ENCODE results near the gene COL16A1. TPM values are rescaled to one million over a fixed set of nuclear protein-coding genes. Genes with fewer than 3 reads are reported as not detected.

The COL16A1 gene
- total RNA-seq, 4 donors from 2014 or later: 4.3 to 11.4 (median 5.3) TPM

DNA sequence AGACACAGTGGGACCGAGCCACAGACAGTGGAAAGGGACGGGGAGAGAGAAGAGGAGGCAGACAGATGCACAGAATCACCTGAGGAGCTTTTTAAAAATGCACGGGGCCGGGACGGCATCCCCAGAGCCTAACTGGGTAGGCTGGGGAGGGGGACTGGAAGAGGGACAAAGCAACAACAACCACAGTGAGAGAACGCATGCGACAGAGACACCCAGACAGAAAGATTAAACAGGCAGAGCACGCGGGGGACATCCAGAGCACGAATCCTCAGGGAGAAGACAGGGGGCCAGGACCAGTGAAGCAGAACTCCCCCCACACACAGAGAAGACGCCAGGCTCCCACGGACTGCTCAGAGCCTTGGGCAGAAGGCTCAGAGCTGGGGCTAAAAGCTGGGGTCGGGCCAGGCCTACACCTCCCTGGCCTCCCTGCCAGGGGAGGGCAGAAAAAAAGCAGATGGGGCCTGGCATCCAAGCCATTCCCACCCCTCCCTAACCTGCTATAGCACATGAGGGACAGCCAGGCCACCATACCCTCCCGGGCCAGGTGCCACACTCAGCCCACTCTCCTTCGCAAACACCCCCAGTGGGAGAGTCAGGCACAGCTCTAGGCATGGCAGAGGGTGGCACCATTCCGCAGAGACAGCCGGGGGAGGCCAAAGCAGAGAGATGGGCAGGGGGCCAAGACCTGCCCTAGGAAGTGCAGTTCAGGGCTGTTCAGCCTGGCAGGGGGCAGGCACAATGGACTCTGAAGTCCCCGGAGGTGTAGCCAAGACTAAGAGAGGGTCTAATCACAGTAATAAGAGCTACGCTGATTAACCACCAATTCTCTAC, 29.8 kb upstream of the COL16A1 start:
- DNase-seq (no peak), ATAC-seq (no peak)
- in situ Hi-C loops (cut with MboI; ENCODE audit: low sequenced_read_pairs in 4 of 4): no loop called here
- H3K4me3 ChIP-seq: no peak overlapping the region
- intact Hi-C loops (cut with DNase I; ENCODE audit: low total_unique reads): no loop called here
- H3K9me3 ChIP-seq: no peaks in the 10 kb centered on the region
- H3K27me3 ChIP-seq: no peaks in the 10 kb centered on the region
- H3K4me1 ChIP-seq: no peaks in the 10 kb centered on the region
- H3K27ac ChIP-seq: no peak overlapping the region
- TF ChIP-seq POLR2A (IDR thresholded peaks at IDR 0.05): no peak
- TF ChIP-seq, protein P1, sequence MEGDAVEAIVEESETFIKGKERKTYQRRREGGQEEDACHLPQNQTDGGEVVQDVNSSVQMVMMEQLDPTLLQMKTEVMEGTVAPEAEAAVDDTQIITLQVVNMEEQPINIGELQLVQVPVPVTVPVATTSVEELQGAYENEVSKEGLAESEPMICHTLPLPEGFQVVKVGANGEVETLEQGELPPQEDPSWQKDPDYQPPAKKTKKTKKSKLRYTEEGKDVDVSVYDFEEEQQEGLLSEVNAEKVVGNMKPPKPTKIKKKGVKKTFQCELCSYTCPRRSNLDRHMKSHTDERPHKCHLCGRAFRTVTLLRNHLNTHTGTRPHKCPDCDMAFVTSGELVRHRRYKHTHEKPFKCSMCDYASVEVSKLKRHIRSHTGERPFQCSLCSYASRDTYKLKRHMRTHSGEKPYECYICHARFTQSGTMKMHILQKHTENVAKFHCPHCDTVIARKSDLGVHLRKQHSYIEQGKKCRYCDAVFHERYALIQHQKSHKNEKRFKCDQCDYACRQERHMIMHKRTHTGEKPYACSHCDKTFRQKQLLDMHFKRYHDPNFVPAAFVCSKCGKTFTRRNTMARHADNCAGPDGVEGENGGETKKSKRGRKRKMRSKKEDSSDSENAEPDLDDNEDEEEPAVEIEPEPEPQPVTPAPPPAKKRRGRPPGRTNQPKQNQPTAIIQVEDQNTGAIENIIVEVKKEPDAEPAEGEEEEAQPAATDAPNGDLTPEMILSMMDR (IDR thresholded peaks at IDR 0.05 in 4 of 5, conservative IDR thresholded peaks at IDR 0.05 in 1 of 5): no peak
- H3K36me3 ChIP-seq: no peaks in the 10 kb centered on the region

DNA sequence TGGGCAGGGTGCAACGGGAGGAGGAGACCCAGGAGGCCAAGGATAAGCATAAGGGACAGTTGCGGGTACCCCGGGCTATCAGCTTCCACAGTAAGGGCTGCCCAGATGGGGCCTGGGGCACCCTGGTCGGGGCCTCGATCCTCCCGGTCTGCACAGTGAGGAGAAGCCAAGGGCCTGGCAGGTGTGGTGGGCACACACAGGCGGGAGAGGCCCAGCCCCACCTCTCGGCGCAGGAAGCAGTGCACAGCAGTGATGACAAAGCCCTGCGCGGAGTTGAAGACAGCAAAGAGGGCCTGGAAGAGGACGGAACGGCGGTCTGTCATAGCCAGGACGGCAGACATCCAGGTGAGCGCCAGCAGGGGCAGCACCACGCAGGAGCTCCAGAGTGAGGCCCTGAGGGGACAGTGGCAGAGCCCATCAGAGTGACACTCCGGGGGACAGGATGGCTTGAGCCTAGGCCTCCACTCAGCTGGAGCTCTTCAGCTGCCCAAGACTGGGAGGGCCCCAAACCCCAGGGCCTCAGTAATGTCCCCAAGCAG, 29.0 kb upstream of the COL16A1 start:
- DNase-seq (no peak), ATAC-seq (no peak)
- intact Hi-C loops (cut with DNase I; ENCODE audit: low total_unique reads): no loop called here
- no peaks in the 10 kb centered on the region for H3K27me3 ChIP-seq
- TF ChIP-seq POLR2A (IDR thresholded peaks at IDR 0.05): no peak
- TF ChIP-seq, protein P1 (IDR thresholded peaks at IDR 0.05 in 4 of 5, conservative IDR thresholded peaks at IDR 0.05 in 1 of 5): no peak
- no peaks in the 10 kb centered on the region for H3K9me3 ChIP-seq
- in situ Hi-C loops (cut with MboI; ENCODE audit: low sequenced_read_pairs in 4 of 4): no loop called here
- H3K27ac ChIP-seq: no peak overlapping the region
- H3K4me1 ChIP-seq: no peaks in the 10 kb centered on the region
- no peak overlapping the region for H3K4me3 ChIP-seq
- no peaks in the 10 kb centered on the region for H3K36me3 ChIP-seq

DNA sequence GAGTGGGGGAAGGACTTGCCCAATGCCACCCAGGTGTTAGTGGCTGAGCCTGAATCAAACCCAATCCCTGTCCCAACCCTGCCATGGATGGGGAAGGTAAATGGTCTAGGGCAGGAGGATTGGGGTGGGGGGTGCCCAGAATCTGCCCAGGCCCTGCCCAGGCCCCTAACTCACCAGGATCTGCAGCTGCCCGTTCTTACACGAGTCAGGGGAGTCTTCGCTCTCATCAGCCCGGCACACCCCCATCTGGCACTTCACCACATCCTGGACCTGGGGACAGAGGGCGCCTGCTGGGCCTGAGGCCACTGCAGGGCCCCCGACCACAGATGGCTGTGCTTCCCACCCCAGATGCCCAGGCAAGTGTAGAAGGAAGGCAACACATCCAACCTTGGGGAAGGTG, 28.5 kb upstream of the COL16A1 start:
- Histone ChIP-seq H3K4me3 (no peak overlapping the region), H3K27me3 (no peaks in the 10 kb centered on the region), H3K36me3 (no peaks in the 10 kb centered on the region), H3K9me3 (no peaks in the 10 kb centered on the region), H3K4me1 (no peaks in the 10 kb centered on the region), H3K27ac (no peak overlapping the region)
- DNase-seq (no peak), ATAC-seq (no peak)
- in situ Hi-C loops (cut with MboI; ENCODE audit: low sequenced_read_pairs in 4 of 4) (no loop called here), intact Hi-C loops (cut with DNase I; ENCODE audit: low total_unique reads) (no loop called here)
- TF ChIP-seq, protein P1 (IDR thresholded peaks at IDR 0.05 in 4 of 5, conservative IDR thresholded peaks at IDR 0.05 in 1 of 5): no peak

DNA sequence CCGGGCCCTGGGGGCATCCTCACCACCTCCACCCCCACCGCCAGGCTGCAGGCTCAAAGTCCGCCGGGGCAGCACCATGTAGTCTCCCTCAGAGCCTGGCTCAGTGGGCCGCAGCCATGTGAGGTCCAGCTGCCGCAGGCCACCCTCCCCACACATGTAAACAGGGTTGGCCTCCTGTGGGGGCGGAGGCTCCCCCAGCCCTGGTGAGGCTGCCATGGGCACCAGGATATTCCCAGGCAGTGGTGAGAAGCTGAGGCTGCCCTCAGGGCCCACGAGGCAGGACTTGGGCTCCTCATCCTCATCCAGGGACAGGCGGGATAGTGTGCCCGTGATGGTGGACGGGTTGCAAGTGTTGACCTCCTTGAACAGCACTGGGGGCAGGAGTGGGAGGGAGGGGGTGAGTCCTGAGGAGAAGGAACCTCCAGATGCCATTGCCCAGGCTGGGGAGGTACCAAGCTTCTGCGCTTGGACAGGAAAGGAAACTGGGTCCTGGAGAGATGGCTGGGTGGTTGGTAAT, 27.3 kb upstream of the COL16A1 start:
- Histone ChIP-seq H3K4me3 (no peak overlapping the region), H3K27ac (no peak overlapping the region), H3K27me3 (no peaks in the 10 kb centered on the region), H3K4me1 (no peaks in the 10 kb centered on the region), H3K36me3 (no peaks in the 10 kb centered on the region), H3K9me3 (no peaks in the 10 kb centered on the region)
- ATAC-seq: no peak
- no peak for TF ChIP-seq POLR2A (IDR thresholded peaks at IDR 0.05)
- TF ChIP-seq, protein P1 (IDR thresholded peaks at IDR 0.05 in 4 of 5, conservative IDR thresholded peaks at IDR 0.05 in 1 of 5): no peak
- no peak for DNase-seq
- in situ Hi-C loops (cut with MboI; ENCODE audit: low sequenced_read_pairs in 4 of 4): no loop called here
- intact Hi-C loops (cut with DNase I; ENCODE audit: low total_unique reads): no loop called here

Data from gastrocnemius medialis (tissue), 4 donors.